Muscle layer of colon (tissue), 2 donors: Measurements from ENCODE around the gene SIGMAR1.

Experiments
- H3K27ac ChIP-seq: one replicate; pipeline ENCODE4 v1.7.0; 2013; ENCODE audit warnings: low read depth, mild to moderate bottlenecking, low read length, moderate library complexity
- H3K27me3 ChIP-seq, 2 donors: one replicate each; pipeline ENCODE4 v1.7.0; 2013; ENCODE audit warnings: low read length in 2 of 2, mild to moderate bottlenecking in 2 of 2; ENCODE audit not compliant: insufficient read depth in 2 of 2, control insufficient read depth in 1 of 2
- H3K36me3 ChIP-seq: one replicate; pipeline ENCODE4 v1.7.0; 2013; ENCODE audit warnings: mild to moderate bottlenecking, low read length; ENCODE audit not compliant: insufficient read depth
- H3K4me1 ChIP-seq: one replicate; pipeline ENCODE4 v1.7.0; 2013; ENCODE audit warnings: mild to moderate bottlenecking, low read length; ENCODE audit not compliant: insufficient read depth
- H3K4me3 ChIP-seq, 2 donors: one replicate each; pipeline ENCODE4 v1.7.0; 2013; ENCODE audit warnings: low read length in 2 of 2, low read depth in 1 of 2, mild to moderate bottlenecking in 1 of 2, moderate library complexity in 1 of 2
- H3K9ac ChIP-seq: one replicate; pipeline ENCODE4 v1.7.0; 2013; ENCODE audit warnings: low read length
- H3K9me3 ChIP-seq: one replicate; pipeline ENCODE4 v1.7.0; 2013; ENCODE audit warnings: mild to moderate bottlenecking, low read length
- donor health status: abdominal sarcoma.
- donor health status: Adenocarcinoma of cecum.

Gene SIGMAR1

DNA sequence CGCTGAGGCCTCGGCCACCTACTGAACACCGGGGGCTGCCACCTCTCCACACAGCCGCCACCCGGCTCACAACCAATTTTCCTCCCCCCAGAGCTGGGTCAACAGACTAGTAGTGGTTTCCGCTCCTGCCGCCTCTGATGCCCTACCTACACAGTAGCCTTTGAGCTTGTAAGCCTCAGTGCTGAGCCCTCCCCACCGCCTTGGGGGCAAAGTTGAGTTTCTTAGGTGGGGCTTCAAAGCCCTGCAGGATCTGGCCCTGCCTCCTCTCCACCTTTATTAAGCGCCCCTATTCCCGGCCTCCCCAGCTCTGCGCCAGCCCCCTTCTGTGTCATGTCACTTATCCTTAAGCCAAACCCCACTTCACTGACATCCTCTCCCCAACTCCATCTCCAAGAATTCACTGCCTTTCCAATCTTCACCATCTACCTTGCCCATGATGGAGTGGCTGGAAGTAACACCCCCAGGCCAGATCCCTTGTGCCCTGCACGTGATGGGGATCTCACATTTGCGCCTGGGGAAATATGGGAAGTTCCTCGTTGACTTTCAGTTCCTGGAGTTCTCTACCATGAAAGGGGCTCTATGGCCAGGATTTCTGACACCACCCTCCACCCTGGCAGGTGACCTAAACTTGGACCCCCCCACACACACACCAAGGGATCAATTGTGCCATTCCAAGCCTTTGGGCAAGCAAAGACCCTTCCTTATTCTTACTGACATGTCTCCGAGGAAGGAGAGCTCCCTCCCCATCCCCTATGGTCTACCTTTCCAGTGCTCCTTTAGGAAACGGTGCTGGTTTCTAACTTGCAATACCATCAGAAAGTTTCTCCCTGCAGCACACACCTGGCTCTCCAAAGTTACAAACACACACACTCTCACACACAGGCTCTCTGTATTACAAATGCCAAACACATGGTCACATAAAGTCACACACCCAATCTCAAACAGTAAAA lies 45.4 kb downstream of the SIGMAR1 start:
- Histone ChIP-seq H3K9me3 (no peaks in the 10 kb centered on the region), H3K4me3 (no peak overlapping the region), H3K27ac (no peak overlapping the region), H3K9ac (no peak overlapping the region), H3K36me3 (no peaks in the 10 kb centered on the region), H3K4me1 (peaks cover 17% of the 10 kb centered on the region), H3K27me3 (peaks cover 16 to 38% of the 10 kb centered on the region in 2 donors)

DNA sequence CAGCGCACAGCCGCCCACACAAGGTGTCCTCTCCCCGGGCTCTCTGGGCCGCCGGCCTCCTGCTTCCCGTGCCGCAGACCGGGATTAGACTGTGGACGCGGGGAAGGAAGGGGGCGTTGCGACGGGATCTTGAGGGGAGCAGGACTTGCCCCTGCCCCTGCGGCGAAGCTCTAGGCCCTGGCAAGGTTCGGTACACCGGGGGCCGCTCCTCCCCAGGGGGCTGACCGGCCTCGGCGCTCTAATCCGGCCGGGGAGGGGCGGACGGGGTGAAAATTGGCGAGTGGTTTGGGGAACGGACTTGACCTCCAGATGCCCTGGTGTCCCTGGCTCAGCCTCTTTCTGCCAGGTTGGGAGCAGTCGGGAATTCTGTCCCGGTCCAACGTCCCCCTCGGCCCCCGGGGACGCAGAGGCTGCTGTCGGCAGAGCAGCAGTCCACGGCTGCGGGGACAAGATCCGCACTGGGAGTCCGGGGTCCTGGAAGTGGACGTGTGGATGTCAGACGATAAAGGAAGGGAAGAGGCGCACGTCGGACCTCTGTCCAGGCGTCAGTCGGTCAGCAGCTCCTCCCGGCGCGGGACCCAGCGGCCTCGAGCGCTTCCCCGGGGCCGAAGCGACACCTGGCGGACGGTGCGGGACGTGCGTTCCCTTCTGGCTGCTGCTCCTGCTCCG lies 46.2 kb downstream of the SIGMAR1 start:
- no peak overlapping the region for H3K27ac ChIP-seq
- no peak overlapping the region for H3K9ac ChIP-seq
- no peaks in the 10 kb centered on the region for H3K36me3 ChIP-seq
- peak overlapping the region in 1 of 2 donors; percentile 33 for H3K4me3 ChIP-seq
- peaks cover 17% of the 10 kb centered on the region for H3K4me1 ChIP-seq
- peaks cover 17 to 44% of the 10 kb centered on the region in 2 donors for H3K27me3 ChIP-seq
- H3K9me3 ChIP-seq, result no peaks in the 10 kb centered on the region

DNA sequence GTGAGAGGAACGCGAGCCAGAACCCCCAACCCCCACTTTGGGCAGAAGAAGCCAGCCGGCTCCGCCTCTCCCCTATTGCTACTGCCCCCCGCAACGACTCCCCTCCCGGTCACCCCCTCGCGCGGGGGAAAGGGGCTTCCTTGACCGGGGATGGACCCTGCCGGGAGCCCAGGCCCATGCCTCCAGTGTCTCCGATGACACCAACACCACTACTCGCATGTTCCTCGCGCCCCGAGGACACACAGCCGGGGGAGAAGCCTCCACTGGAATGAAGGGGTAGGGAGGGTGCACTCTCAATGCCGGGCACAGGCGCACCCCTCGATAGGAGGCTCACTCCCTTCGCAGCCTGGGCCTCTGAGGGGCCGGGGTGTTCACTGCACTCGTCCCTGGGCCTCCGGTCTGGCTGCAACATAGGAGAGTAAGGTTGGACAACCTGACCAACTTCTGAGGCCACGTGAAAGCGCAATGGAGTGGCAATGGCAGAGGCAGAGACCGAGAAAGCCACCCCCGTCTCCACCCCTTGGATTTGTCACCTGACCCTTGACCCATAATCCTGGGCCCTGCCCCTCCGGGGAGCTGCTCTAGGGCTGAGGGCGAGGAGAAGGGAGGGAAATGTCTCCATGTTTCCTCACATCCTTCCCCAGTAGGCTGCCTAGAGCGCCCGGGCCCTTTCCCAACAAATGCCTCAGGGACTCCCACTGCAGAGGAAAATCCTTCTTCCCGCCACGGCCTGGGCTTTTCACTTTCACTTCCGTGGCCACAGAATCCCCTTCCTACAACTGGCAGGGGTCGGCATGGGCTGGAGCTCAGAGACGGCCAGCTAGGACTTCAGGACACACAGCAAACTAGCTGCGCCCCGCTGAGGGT lies 47.0 kb downstream of the SIGMAR1 start:
- H3K27ac ChIP-seq, result no peak overlapping the region
- H3K4me1 ChIP-seq, result peaks cover 17% of the 10 kb centered on the region
- peaks cover 17 to 51% of the 10 kb centered on the region in 2 donors for H3K27me3 ChIP-seq

DNA sequence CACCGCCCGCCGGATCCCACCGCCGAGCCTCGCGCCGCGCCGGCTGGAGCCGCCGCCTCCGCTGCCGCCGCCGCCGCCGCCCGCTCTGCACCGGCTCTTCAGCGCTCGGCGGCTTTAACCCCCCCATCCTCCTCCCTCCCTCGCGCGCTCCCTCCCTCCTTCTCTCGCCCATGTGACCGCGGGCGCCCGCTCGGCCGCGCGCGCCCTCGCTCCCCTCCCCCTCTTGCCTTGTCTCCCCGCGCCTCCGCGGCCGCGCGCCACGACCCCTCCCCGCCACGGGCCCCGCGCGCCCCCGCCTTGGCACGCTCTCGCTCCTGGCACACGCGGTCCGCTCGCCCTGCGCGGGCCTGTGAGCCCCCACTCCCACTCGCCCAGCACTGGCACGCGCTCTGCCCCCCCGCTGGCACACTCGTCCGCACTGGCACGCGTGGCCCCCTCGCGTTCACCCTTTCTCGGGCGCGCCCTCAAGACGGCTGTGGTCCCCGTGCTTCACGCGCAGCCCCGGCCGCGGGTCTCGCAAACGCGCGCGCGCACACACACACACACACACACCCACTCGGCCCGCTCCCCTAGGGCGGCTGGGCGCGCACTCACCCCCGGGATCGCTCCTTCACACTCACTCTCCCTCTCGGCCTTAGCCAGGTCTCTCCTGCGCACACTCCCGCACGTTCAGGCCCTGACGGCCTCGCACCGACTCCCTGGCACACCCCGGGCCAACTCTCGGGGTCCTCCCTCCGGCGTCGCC lies 47.8 kb downstream of the SIGMAR1 start, which contains the start of gene CNTFR:
Gene CNTFR, minus strand, starts transcription at position 89 of the 745 bp plus-strand sequence. CDS start 20,743 bp downstream, outside the sequence.
- Histone ChIP-seq H3K4me1 (peaks cover 17% of the 10 kb centered on the region), H3K9ac (no peak within 1 kb of the TSS)

More for the DNA sequence above, 47.0 kb downstream of the SIGMAR1 start:
- Histone ChIP-seq H3K36me3 (no peaks in the 10 kb centered on the region), H3K9ac (no peak overlapping the region), H3K9me3 (no peaks in the 10 kb centered on the region), H3K4me3 (peak overlapping the region; percentile 33 to 82)

DNA sequence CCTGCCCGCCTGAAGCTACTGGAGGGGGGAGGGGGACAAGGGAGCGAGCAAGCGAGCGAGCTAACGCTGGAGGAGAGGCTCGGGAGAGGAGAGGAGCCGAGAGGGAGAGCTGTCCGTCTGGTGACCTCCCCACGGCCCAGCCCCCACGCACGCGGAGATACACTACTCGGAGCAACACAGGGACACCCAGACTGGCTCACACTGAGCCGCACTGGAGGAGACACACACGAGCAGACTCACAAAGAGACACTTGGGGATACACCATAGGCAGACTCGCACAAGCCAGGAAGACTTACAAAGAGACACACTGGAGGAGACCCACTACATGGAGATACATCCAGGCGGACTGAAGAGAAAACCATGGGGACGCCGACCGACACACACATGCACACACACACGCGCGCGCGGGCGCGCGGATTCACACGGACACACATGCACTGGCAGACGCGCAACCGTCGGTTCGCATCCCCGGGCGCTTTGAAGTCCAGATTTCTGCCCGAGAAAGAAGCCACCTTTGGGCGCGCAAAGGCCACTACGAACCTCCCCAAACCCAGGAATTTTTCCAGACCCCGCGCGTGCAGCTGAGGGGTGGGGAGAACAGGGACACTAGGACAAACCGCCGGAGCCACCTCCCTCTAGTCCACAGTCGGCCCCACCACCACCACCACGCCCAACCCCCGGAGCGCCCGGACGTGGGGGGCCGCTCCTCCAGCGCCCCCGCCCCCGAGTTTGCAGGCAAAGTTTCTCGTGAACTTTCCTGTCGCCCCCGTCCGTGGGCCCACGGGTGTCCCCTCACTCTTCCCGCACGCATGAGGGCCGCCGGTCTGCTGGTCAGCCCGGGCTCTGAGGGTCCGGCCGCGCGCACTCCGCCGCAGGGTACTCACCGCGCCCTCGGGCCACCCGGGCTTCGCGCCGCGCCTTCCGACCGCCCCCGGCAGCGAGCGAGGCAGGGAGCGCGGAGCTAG lies 48.6 kb downstream of the SIGMAR1 start:
- Histone ChIP-seq H3K9ac (no peak overlapping the region), H3K4me3 (peak overlapping the region; percentile 21 to 37), H3K4me1 (peaks cover 17% of the 10 kb centered on the region), H3K9me3 (no peaks in the 10 kb centered on the region), H3K27me3 (peaks cover 26 to 63% of the 10 kb centered on the region in 2 donors), H3K27ac (no peak overlapping the region), H3K36me3 (no peaks in the 10 kb centered on the region)

More for the DNA sequence above, 47.8 kb downstream of the SIGMAR1 start, which contains the start of gene CNTFR:
- Histone ChIP-seq H3K27me3 (peaks cover 20 to 59% of the 10 kb centered on the region in 2 donors), H3K27ac (no peak within 1 kb of the TSS), H3K4me3 (peak within 1 kb of the TSS; percentile 37 to 82), H3K36me3 (no peaks in the 10 kb centered on the region), H3K9me3 (no peaks in the 10 kb centered on the region)

DNA sequence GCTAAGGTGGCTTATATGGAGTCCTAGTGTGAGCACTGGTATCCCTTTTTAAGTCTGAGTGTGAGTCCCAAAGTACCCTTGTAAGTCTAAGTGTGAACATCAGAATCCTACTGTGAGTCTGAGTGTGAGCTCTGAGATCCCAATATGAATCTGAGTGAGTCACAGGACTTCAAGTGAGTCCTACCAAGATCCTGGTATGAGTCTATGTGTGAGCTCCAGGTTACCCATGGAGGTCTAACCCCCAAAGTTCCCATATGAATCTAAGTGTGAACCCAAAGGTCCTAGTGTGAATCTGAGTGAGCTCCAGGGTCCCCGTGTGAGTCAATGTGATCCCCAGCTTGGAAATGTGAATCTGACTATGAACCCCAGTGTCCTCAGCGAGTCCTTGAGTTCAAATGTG lies 50.3 kb downstream of the SIGMAR1 start:
- Histone ChIP-seq H3K9ac (no peak overlapping the region), H3K27ac (no peak overlapping the region), H3K4me3 (no peak overlapping the region), H3K27me3 (peaks cover 26 to 70% of the 10 kb centered on the region in 2 donors), H3K36me3 (no peaks in the 10 kb centered on the region), H3K9me3 (no peaks in the 10 kb centered on the region), H3K4me1 (peaks cover 10% of the 10 kb centered on the region)

DNA sequence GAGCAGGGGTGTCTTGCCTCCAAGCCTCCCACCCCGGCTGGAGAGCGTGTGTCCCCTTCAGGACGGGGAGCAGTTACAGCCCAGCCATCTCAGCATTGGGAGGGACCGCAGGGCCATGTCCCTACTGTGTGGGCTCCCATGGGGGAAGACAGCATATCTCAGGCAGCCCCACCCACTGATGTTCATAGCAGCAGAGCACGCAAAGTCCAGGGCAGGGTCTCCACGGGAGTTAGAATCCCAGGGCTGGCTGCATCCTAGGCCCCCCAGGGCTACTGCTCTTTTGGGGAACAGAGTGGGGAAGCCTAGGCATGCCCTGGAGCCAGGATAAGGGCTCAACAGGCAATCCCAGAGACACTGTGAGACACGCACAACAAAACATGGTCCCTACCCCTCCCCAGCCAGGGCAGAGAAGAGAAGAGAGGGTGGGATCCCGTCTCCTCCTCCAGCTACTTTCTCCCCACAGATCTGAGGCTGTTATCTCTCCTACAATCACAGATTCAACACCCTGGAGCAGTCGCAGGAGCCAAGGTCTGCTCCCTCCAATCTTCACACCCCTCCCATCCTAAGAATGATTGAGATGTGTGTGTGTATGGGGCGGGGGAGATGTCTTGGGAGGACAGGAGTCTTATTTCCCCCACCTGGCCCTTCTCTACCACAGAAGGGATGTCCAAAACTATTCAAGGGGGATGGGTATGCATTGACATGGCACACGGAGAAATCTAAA lies 51.5 kb downstream of the SIGMAR1 start:
- no peaks in the 10 kb centered on the region for H3K9me3 ChIP-seq
- H3K27ac ChIP-seq, result no peak overlapping the region
- no peaks in the 10 kb centered on the region for H3K36me3 ChIP-seq
- H3K4me3 ChIP-seq, result no peak overlapping the region
- no peak overlapping the region for H3K9ac ChIP-seq
- peaks cover 26 to 65% of the 10 kb centered on the region in 2 donors for H3K27me3 ChIP-seq
- H3K4me1 ChIP-seq, result peaks cover 10% of the 10 kb centered on the region

DNA sequence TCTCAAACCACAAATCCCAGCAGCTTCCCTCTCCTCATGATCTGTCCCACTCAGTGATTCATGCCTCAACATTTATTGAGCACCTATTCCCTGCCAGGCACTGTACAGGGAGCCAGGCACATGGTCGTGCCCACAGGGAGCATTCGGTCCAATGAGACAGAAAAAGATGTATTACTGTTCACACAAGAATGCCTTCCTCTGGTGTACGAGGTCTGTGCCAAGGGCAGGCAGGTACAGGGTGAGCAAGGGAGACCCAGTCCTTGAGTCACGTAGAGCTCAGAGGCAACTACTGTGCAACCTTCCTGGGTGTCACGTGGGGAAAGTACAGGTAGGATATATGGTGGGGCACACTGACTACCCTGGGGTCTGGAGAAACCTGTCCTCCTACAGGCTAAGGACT lies 52.6 kb downstream of the SIGMAR1 start:
- H3K27ac ChIP-seq, result no peak overlapping the region
- H3K27me3 ChIP-seq, result peaks cover 26 to 67% of the 10 kb centered on the region in 2 donors
- H3K4me1 ChIP-seq, result peaks cover 10% of the 10 kb centered on the region
- no peaks in the 10 kb centered on the region for H3K36me3 ChIP-seq
- H3K4me3 ChIP-seq, result no peak overlapping the region
- H3K9me3 ChIP-seq, result no peaks in the 10 kb centered on the region
- H3K9ac ChIP-seq, result no peak overlapping the region
